ENCODE results near the gene RAB8A.
A peak's percentile ranks its signal among the peaks of the same experiment; 100 is the strongest.

RAB8A gene

DNA sequence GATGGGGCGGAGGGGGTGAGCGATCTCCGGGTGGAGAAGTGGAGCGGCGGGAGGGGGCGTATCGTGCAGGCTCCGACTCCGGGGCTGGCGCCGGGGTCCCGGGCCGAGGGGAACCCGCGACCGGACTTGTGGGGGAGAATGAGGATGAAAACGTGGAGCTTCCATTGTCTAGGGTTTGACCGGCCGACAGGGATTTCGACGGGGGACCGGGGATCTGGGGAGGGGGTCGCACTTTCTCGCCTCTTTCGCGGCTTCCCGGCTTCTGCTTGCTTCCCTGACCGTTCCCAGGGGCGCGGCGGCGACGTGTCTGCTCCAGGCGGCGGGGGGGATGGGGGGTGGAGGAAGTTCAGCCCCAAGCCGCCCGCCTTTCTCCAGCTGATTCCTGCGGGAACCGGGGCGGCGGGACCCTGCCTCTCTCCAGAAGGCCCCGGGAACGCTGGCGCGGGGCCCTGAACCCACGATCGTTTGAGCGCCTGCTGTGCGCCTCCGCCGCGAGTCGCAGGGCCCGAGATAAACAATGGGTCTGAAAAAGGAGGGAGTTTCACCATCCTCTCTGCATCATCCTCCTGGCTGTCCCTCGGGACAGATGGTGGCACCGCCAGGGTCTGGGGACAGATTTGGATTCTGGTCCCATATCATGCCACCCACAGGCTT, 34.6 kb upstream of the RAB8A start:
- DNase-seq: no peak
- Histone ChIP-seq H2BK15ac (ENCODE audit: low read depth, poor library complexity, severe bottlenecking) (peak overlapping the region; percentile 96), H2BK120ac (ENCODE audit: low read depth, low read length) (peak overlapping the region; percentile 100), H3K9me3 (ENCODE audit: control insufficient read depth, low read length) (no peaks in the 10 kb centered on the region), H3K14ac (ENCODE audit: low read length in 2 of 2) (peak overlapping the region; percentile 91 to 98), H3K4ac (ENCODE audit: low read depth in 1 of 2, low read length in 2 of 2) (peak overlapping the region; percentile 91 to 100), H3K9ac (ENCODE audit: low read length) (peak overlapping the region; percentile 96), H3K27me3 (ENCODE audit: control insufficient read depth in 1 of 2, insufficient read depth in 1 of 2, low read length in 2 of 2) (no peaks in the 10 kb centered on the region), H3K4me2 (ENCODE audit: low read length, poor library complexity, severe bottlenecking) (peak overlapping the region; percentile 75), H3K18ac (ENCODE audit: low read depth in 1 of 2, low read length in 2 of 2) (peak overlapping the region; percentile 99 to 100), H2AFZ (ENCODE audit: low read depth, low read length) (no peak overlapping the region), H3K36me3 (ENCODE audit: control insufficient read depth in 1 of 2, insufficient read depth in 2 of 2, low read depth in 1 of 2, low read length in 2 of 2) (peaks cover 22 to 40% of the 10 kb centered on the region in 2 experiments), H4K91ac (ENCODE audit: low read length) (peak overlapping the region; percentile 100), H2BK5ac (ENCODE audit: low read depth, low read length, poor library complexity, severe bottlenecking) (peak overlapping the region; percentile 94), H3K27ac (ENCODE audit: low read length, poor library complexity, severe bottlenecking) (peak overlapping the region; percentile 98), H3K4me1 (ENCODE audit: control insufficient read depth, insufficient read depth, low read depth, low read length) (peaks cover 11% of the 10 kb centered on the region), H3K79me1 (replicated peaks; ENCODE audit: low read length, poor library complexity, severe bottlenecking) (no peaks in the 10 kb centered on the region), H2AK5ac (ENCODE audit: low read length, severe bottlenecking) (peak overlapping the region; percentile 97), H2BK12ac (ENCODE audit: low read length in 2 of 2) (peak overlapping the region in 1 of 2 experiments; percentile 90), H4K8ac (ENCODE audit: low read length) (peak overlapping the region; percentile 95), H3K23ac (ENCODE audit: low read length in 2 of 2) (peak overlapping the region; percentile 53 to 97), H3K4me3 (ENCODE audit: insufficient read depth in 1 of 2, low read depth in 1 of 2, low read length in 2 of 2) (peak overlapping the region; percentile 96 to 100)
- 1% methylated on average over 45 of the region's 56 CpGs for WGBS

DNA sequence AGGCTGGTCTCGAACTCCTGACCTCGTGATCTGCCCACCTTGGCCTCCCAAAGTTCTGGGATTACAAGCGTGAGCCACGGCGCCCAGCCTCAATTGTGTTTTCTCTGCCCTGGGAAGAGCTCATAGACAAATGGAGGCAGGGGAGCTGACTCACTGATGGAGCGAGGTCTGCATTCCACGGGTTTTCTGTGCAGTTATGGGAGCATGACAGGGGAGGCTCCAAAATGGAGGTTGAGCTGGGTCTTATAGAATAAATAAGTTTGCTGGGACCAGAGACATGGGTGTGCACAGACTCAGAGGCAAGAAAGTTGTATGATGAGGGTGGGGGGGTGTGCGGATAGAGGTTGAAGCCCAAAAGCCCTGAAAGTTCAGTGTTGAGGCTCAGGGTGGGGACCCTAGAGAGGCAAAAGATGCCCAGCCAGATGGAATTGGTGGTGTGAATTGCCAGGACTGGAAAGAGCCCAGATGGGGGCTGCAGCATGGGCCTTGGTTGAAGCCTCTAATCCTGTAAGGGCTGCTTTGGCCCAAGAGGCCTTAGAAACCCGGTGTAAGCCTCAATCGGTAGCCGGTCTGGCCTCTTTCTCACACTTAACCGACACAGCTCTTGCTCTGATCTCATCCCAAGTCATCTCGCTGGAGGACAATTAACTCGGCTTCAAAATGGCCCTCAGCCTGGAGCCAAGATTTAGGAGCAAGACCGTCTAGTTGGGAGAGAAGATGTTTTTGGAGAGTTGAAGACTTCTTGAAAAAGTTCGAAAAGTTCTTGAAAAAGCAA, 33.5 kb upstream of the RAB8A start:
- Histone ChIP-seq H2BK120ac (ENCODE audit: low read depth, low read length) (peak overlapping the region; percentile 91), H3K4me3 (ENCODE audit: insufficient read depth in 1 of 2, low read depth in 1 of 2, low read length in 2 of 2) (peak overlapping the region; percentile 96 to 100), H4K91ac (ENCODE audit: low read length) (peak overlapping the region; percentile 95), H3K27me3 (ENCODE audit: control insufficient read depth in 1 of 2, insufficient read depth in 1 of 2, low read length in 2 of 2) (no peaks in the 10 kb centered on the region), H2BK12ac (ENCODE audit: low read length in 2 of 2) (no peak overlapping the region), H3K9ac (ENCODE audit: low read length) (peak overlapping the region; percentile 96), H3K79me1 (replicated peaks; ENCODE audit: low read length, poor library complexity, severe bottlenecking) (no peaks in the 10 kb centered on the region), H2BK15ac (ENCODE audit: low read depth, poor library complexity, severe bottlenecking) (peak overlapping the region; percentile 26), H3K27ac (ENCODE audit: low read length, poor library complexity, severe bottlenecking) (peak overlapping the region; percentile 98), H3K9me3 (ENCODE audit: control insufficient read depth, low read length) (no peaks in the 10 kb centered on the region), H2AFZ (ENCODE audit: low read depth, low read length) (no peak overlapping the region), H3K4ac (ENCODE audit: low read depth in 1 of 2, low read length in 2 of 2) (peak overlapping the region; percentile 32 to 92), H2BK5ac (ENCODE audit: low read depth, low read length, poor library complexity, severe bottlenecking) (peak overlapping the region; percentile 73), H3K4me1 (ENCODE audit: control insufficient read depth, insufficient read depth, low read depth, low read length) (peaks cover 11% of the 10 kb centered on the region), H2AK5ac (ENCODE audit: low read length, severe bottlenecking) (peak overlapping the region; percentile 79), H3K23ac (ENCODE audit: low read length in 2 of 2) (no peak overlapping the region), H3K36me3 (ENCODE audit: control insufficient read depth in 1 of 2, insufficient read depth in 2 of 2, low read depth in 1 of 2, low read length in 2 of 2) (peaks cover 33 to 51% of the 10 kb centered on the region in 2 experiments), H3K14ac (ENCODE audit: low read length in 2 of 2) (peak overlapping the region in 1 of 2 experiments; percentile 64), H3K18ac (ENCODE audit: low read depth in 1 of 2, low read length in 2 of 2) (peak overlapping the region; percentile 69 to 88), H4K8ac (ENCODE audit: low read length) (peak overlapping the region; percentile 96), H3K4me2 (ENCODE audit: low read length, poor library complexity, severe bottlenecking) (peak overlapping the region; percentile 68)
- WGBS: 2% methylated on average over 16 of the region's 16 CpGs
- peak; percentile 69 for DNase-seq

DNA sequence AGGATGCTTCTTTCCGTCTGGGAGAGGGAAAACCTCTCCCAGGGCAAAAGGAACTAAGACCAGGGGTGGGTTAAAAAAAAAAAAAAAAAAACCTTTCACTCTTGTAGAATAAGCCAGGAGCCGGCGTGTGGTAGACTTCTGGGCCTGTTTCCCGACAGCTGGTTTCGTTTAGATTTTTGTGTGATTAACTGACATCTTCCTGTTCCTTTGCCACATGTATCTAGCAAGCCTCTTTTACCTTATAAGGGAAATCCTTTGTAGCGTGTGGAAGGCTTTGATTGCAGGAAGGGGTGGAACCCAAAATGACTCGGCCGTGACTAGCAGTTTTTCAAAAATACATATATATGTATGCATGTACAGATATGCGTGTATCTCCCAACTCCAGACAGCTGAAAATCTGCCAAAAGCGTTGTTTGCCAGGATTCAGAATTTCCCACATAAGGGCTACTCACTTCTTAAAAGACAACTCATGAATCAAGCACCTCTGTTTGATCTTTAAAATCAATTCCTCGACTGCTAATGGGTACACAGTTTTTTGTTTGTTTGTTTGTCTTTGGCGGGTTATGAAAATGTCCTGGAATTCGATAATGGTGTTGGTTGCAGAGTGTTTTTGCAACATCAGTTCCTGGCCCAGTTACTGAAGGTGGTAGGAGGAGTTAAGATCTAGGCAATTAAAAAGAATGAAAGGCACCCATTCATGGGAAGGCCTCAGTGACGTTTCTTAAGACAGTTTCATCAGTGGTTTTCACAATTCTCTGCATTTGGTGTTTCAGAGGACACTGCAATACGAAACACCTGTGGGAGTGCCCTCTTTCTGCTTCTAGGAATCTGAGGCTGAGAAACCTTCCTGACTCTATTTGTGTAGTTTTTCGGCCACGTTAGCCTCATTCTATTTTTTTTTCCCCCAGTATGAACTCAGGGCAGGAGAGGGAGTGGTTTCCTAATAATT, 32.7 kb upstream of the RAB8A start:
- Histone ChIP-seq H2BK15ac (ENCODE audit: low read depth, poor library complexity, severe bottlenecking) (no peak overlapping the region), H2BK120ac (ENCODE audit: low read depth, low read length) (peak overlapping the region; percentile 91), H3K14ac (ENCODE audit: low read length in 2 of 2) (peak overlapping the region in 1 of 2 experiments; percentile 64), H2AFZ (ENCODE audit: low read depth, low read length) (no peak overlapping the region), H3K27me3 (ENCODE audit: control insufficient read depth in 1 of 2, insufficient read depth in 1 of 2, low read length in 2 of 2) (no peaks in the 10 kb centered on the region), H3K23ac (ENCODE audit: low read length in 2 of 2) (no peak overlapping the region), H3K27ac (ENCODE audit: low read length, poor library complexity, severe bottlenecking) (peak overlapping the region; percentile 98), H3K9me3 (ENCODE audit: control insufficient read depth, low read length) (no peaks in the 10 kb centered on the region), H4K8ac (ENCODE audit: low read length) (no peak overlapping the region), H3K79me1 (replicated peaks; ENCODE audit: low read length, poor library complexity, severe bottlenecking) (no peaks in the 10 kb centered on the region), H3K4ac (ENCODE audit: low read depth in 1 of 2, low read length in 2 of 2) (peak overlapping the region in 1 of 2 experiments; percentile 92), H2BK12ac (ENCODE audit: low read length in 2 of 2) (no peak overlapping the region), H3K18ac (ENCODE audit: low read depth in 1 of 2, low read length in 2 of 2) (peak overlapping the region in 1 of 2 experiments; percentile 88), H2BK5ac (ENCODE audit: low read depth, low read length, poor library complexity, severe bottlenecking) (peak overlapping the region; percentile 77), H2AK5ac (ENCODE audit: low read length, severe bottlenecking) (peak overlapping the region; percentile 79), H3K9ac (ENCODE audit: low read length) (peak overlapping the region; percentile 96), H3K4me3 (ENCODE audit: insufficient read depth in 1 of 2, low read depth in 1 of 2, low read length in 2 of 2) (peak overlapping the region in 1 of 2 experiments; percentile 96), H4K91ac (ENCODE audit: low read length) (no peak overlapping the region), H3K4me2 (ENCODE audit: low read length, poor library complexity, severe bottlenecking) (peak overlapping the region; percentile 68), H3K4me1 (ENCODE audit: control insufficient read depth, insufficient read depth, low read depth, low read length) (peaks cover 13% of the 10 kb centered on the region), H3K36me3 (ENCODE audit: control insufficient read depth in 1 of 2, insufficient read depth in 2 of 2, low read depth in 1 of 2, low read length in 2 of 2) (peaks cover 41 to 52% of the 10 kb centered on the region in 2 experiments)
- peak; percentile 95 for DNase-seq
- 3% methylated on average over 8 of the region's 17 CpGs for WGBS

Data from mesenchymal stem cell (in vitro differentiated cells and primary cell).